ENCODE results near the gene CCDC38. TPM values are rescaled to one million over a fixed set of nuclear protein-coding genes. Genes with fewer than 3 reads are reported as not detected.

Gene CCDC38
- total and polyA plus RNA-seq, 4 experiments from 2014 or later, result 0.09 to 1.0 (median 0.23) TPM; not detected in 1

- H3K4me1 ChIP-seq (ENCODE audit: insufficient read depth, low read length), result no peaks in the 10 kb centered on the region
- no peaks in the 10 kb centered on the region for H3K27me3 Mint-ChIP-seq
- no peaks in the 10 kb centered on the region for H3K27me3 ChIP-seq (ENCODE audit: insufficient read depth, low read length)
- POLR2A ChIA-PET (ENCODE audit: partially characterized antibody), result no interaction called here
- peak overlapping the region in 1 of 7 donors; percentile 2 for H3K27ac Mint-ChIP-seq
- peaks cover 22 to 28% of the 10 kb centered on the region in 2 donors for H3K36me3 Mint-ChIP-seq
- H3K9me3 Mint-ChIP-seq, result no peaks in the 10 kb centered on the region
- H3K4me3 ChIP-seq (ENCODE audit: low read length in 2 of 2), result no peak overlapping the region
- no peak overlapping the region for H3K4me3 Mint-ChIP-seq
- CTCF ChIA-PET (ENCODE audit: partially characterized antibody), result no interaction called here
- H3K9me3 ChIP-seq (ENCODE audit: control insufficient read depth in 1 of 2, low read length in 2 of 2), result no peaks in the 10 kb centered on the region
- DNase-seq, result no peak
- H3K4me1 Mint-ChIP-seq, result no peaks in the 10 kb centered on the region
- intact Hi-C loops (cut with micrococcal nuclease), result no loop called here
- no peaks in the 10 kb centered on the region for H3K36me3 ChIP-seq (ENCODE audit: insufficient read depth, low read length)
- H3K27ac ChIP-seq (ENCODE audit: low read depth, low read length), result no peak overlapping the region
These were observed 68.0 kb downstream of the CCDC38 start for GRCh38 chr12:95874452-95874851.

DNA sequence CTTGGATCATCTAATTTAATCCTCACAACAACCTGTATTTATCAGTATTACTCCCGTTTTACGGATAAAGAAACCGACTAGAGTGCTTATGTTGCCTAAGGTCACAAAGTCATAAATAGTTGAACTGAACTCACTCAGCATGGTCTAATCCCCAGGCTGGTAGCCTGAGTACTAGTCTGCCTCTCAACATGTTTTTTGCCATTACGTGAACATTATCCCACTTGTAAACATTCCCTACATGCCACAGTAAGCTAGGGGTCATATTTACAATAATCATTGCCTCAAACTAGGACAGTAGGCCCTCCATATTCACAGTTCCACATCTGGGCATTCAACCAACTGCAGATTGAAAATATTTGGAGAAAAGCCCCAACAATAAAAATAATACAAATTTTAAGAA, 71.5 kb downstream of the CCDC38 start:
- no peaks in the 10 kb centered on the region for H3K4me1 Mint-ChIP-seq
- H3K9me3 Mint-ChIP-seq, result no peaks in the 10 kb centered on the region
- H3K27ac Mint-ChIP-seq, result no peak overlapping the region
- peaks cover 37 to 45% of the 10 kb centered on the region in 2 donors for H3K36me3 Mint-ChIP-seq
- no peaks in the 10 kb centered on the region for H3K27me3 Mint-ChIP-seq
- H3K36me3 ChIP-seq (ENCODE audit: insufficient read depth, low read length), result peaks cover 3% of the 10 kb centered on the region
- H3K4me3 Mint-ChIP-seq, result no peak overlapping the region
- ChIA-PET POLR2A (ENCODE audit: partially characterized antibody) (no interaction called here), CTCF (ENCODE audit: partially characterized antibody) (no interaction called here)
- H3K4me1 ChIP-seq (ENCODE audit: insufficient read depth, low read length), result no peaks in the 10 kb centered on the region
- DNase-seq, result no peak
- no peak overlapping the region for H3K27ac ChIP-seq (ENCODE audit: low read depth, low read length)
- H3K27me3 ChIP-seq (ENCODE audit: insufficient read depth, low read length), result no peaks in the 10 kb centered on the region
- no peak overlapping the region for H3K4me3 ChIP-seq (ENCODE audit: low read length in 2 of 2)
- no peaks in the 10 kb centered on the region for H3K9me3 ChIP-seq (ENCODE audit: control insufficient read depth in 1 of 2, low read length in 2 of 2)
- intact Hi-C loops (cut with micrococcal nuclease), result no loop called here

- Histone ChIP-seq H3K4me1 (ENCODE audit: insufficient read depth, low read length) (peaks cover 22% of the 10 kb centered on the region), H3K27me3 (ENCODE audit: insufficient read depth, low read length) (no peaks in the 10 kb centered on the region), H3K36me3 (ENCODE audit: insufficient read depth, low read length) (peaks cover 30% of the 10 kb centered on the region), H3K27ac (ENCODE audit: low read depth, low read length) (no peak overlapping the region), H3K9me3 (ENCODE audit: control insufficient read depth in 1 of 2, low read length in 2 of 2) (no peaks in the 10 kb centered on the region), H3K4me3 (ENCODE audit: low read length in 2 of 2) (no peak overlapping the region)
- Mint-ChIP-seq H3K27me3 (no peaks in the 10 kb centered on the region), H3K9me3 (no peaks in the 10 kb centered on the region), H3K27ac (peak overlapping the region in 1 of 7 donors; percentile 49), H3K36me3 (peaks cover 43 to 51% of the 10 kb centered on the region in 2 donors), H3K4me1 (peaks cover 9 to 21% (median 11%) of the 10 kb centered on the region in 4 donors), H3K4me3 (no peak overlapping the region)
- intact Hi-C loops (cut with micrococcal nuclease), result no loop called here
- no peak for DNase-seq
- CTCF ChIA-PET (ENCODE audit: partially characterized antibody), result no interaction called here
- POLR2A ChIA-PET (ENCODE audit: partially characterized antibody), result no interaction called here
These were observed 79.1 kb downstream of the CCDC38 start for GRCh38 chr12:95863337-95863736.

DNA sequence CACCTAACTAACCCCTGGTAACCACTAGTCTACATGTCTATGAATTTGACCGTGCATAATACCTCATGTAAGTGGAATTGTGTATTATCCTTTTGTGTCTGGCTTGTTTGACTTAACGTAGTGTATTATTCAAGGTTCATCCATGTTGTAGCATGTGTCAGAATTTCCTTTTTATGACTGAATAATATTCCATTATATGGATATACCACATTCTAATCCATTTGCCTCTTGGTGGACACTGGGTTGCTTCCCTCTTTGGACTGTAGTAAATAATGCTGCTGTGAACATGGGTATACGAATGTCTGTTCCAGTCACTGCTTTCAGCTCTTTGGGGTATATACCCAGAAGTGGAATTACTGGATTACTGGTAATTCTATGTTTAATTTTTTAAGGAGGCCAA, 80.4 kb downstream of the CCDC38 start:
- Mint-ChIP-seq H3K4me1 (peaks cover 9 to 25% (median 13%) of the 10 kb centered on the region in 4 donors), H3K36me3 (peaks cover 37 to 43% of the 10 kb centered on the region in 2 donors), H3K27ac (no peak overlapping the region)

DNA sequence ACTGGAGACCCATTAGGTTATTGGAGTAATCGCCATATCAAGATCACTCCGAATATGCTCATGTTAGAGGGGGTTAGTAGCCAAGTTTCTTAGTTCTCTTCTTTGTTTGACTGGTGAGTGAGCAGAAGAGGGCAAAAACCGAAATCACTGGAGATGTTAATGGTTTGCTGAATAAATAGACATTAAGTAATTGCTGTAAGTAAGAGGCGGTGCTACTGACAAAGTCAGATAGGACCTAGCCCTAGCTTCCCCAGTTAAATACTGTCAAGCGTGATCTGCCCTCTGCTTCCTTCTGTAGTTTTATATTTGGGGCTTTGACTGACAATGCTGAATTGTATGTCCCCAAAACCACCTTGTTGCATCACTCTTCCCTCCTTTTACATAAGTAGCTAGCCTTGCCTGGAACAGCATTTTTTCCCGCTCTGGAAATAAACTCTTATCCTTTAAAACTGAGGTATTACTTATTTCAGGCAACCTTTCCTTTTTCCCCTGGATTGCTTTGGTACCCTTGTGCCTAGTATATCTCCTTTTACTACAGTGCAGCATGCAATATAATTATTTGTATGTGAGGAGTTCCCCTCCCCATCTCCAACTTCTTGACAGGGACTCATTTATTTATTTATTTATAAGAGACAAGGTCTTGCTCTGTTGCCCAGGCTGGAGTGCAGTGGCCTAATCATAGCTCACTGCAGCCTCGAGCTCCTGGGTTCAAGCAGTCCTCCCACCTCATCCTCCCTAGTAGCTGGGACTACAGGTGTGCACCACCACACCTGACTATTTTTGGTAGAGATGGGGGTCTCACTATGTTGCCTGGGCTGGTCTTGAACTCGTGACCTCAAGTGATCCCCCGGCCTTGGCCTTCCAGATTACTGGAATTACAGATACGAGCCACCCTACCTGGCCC, 82.2 kb downstream of the CCDC38 start:
- Mint-ChIP-seq H3K27ac (peak overlapping the region in 3 of 7 donors; percentile 22 to 36 (median 35)), H3K27me3 (no peaks in the 10 kb centered on the region), H3K36me3 (peaks cover 29 to 37% of the 10 kb centered on the region in 2 donors), H3K4me1 (peaks cover 9 to 23% (median 13%) of the 10 kb centered on the region in 4 donors), H3K4me3 (peak overlapping the region in 2 of 8 donors; percentile 20 to 47), H3K9me3 (no peaks in the 10 kb centered on the region)
- Histone ChIP-seq H3K36me3 (ENCODE audit: insufficient read depth, low read length) (peaks cover 27% of the 10 kb centered on the region), H3K4me1 (ENCODE audit: insufficient read depth, low read length) (peaks cover 27% of the 10 kb centered on the region), H3K4me3 (ENCODE audit: low read length in 2 of 2) (peak overlapping the region; percentile 77 to 90), H3K27ac (ENCODE audit: low read depth, low read length) (peak overlapping the region; percentile 75), H3K27me3 (ENCODE audit: insufficient read depth, low read length) (no peaks in the 10 kb centered on the region), H3K9me3 (ENCODE audit: control insufficient read depth in 1 of 2, low read length in 2 of 2) (no peaks in the 10 kb centered on the region)
- intact Hi-C loops (cut with micrococcal nuclease), result loop anchor here (2.0 kb wide), 1 partner anchor 1047 kb away; the partner anchor contains the start of gene NEDD1
- ChIA-PET POLR2A (ENCODE audit: partially characterized antibody) (interaction anchor here (0.7 to 1.5 kb wide), 4 partner anchors 9 to 176 kb away, joined by 3 to 5 read pairs (median 4); partner anchors contain the start of genes AMDHD1 and CCDC38), CTCF (ENCODE audit: partially characterized antibody) (interaction anchor here (0.8 to 1.3 kb wide), 3 partner anchors 15 to 139 kb away, joined by 3 to 8 read pairs (median 4); partner anchors contain the start of gene AMDHD1)
- DNase-seq, result no peak

More for the DNA sequence above, 80.4 kb downstream of the CCDC38 start:
- Histone ChIP-seq H3K27ac (ENCODE audit: low read depth, low read length) (no peak overlapping the region), H3K4me3 (ENCODE audit: low read length in 2 of 2) (no peak overlapping the region), H3K4me1 (ENCODE audit: insufficient read depth, low read length) (peaks cover 27% of the 10 kb centered on the region), H3K36me3 (ENCODE audit: insufficient read depth, low read length) (peaks cover 30% of the 10 kb centered on the region), H3K9me3 (ENCODE audit: control insufficient read depth in 1 of 2, low read length in 2 of 2) (no peaks in the 10 kb centered on the region), H3K27me3 (ENCODE audit: insufficient read depth, low read length) (no peaks in the 10 kb centered on the region)
- Mint-ChIP-seq H3K27me3 (no peaks in the 10 kb centered on the region), H3K4me3 (peak overlapping the region in 1 of 8 donors; percentile 5), H3K9me3 (no peaks in the 10 kb centered on the region)
- intact Hi-C loops (cut with micrococcal nuclease), result no loop called here
- DNase-seq, result no peak
- ChIA-PET POLR2A (ENCODE audit: partially characterized antibody) (no interaction called here), CTCF (ENCODE audit: partially characterized antibody) (no interaction called here)

DNA sequence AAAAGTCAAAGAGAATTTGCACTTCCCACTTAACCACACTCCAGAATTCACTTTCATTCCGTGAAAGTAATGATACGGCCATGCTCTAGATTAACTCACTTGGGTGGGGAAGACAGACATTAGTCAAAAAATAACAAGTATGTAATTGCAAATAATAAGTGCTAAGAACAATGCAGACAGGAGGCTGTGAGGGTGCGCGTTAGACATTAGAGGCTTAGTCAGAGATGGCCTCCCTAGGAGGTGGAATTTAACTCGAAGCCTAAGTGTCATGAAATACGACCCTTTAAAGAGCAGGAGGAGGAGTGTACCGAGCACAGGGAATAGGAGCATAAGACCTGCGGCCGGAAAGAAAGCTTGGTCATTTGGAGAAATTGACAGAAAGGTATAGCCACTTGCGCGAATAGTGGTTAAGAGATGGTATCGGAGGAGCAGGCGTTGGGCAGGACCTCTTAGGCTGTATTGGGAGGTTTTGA, 83.0 kb downstream of the CCDC38 start:
- peaks cover 26 to 30% of the 10 kb centered on the region in 2 donors for H3K36me3 Mint-ChIP-seq
- intact Hi-C loops (cut with micrococcal nuclease), result loop anchor here (2.0 kb wide), 1 partner anchor 1047 kb away; the partner anchor contains the start of gene NEDD1
- H3K27me3 ChIP-seq (ENCODE audit: insufficient read depth, low read length), result no peaks in the 10 kb centered on the region
- no peak for DNase-seq
- H3K9me3 ChIP-seq (ENCODE audit: control insufficient read depth in 1 of 2, low read length in 2 of 2), result no peaks in the 10 kb centered on the region
- peak overlapping the region; percentile 75 for H3K27ac ChIP-seq (ENCODE audit: low read depth, low read length)
- H3K27me3 Mint-ChIP-seq, result no peaks in the 10 kb centered on the region
- H3K4me3 ChIP-seq (ENCODE audit: low read length in 2 of 2), result peak overlapping the region; percentile 77 to 90
- peaks cover 29% of the 10 kb centered on the region for H3K4me1 ChIP-seq (ENCODE audit: insufficient read depth, low read length)
- H3K36me3 ChIP-seq (ENCODE audit: insufficient read depth, low read length), result peaks cover 26% of the 10 kb centered on the region
- CTCF ChIA-PET (ENCODE audit: partially characterized antibody), result interaction anchor here (0.8 kb wide), 1 partner anchor 84 kb away, joined by 4 read pairs; the partner anchor contains the start of gene AMDHD1
- H3K27ac Mint-ChIP-seq, result no peak overlapping the region
- H3K4me3 Mint-ChIP-seq, result no peak overlapping the region
- H3K9me3 Mint-ChIP-seq, result no peaks in the 10 kb centered on the region
- H3K4me1 Mint-ChIP-seq, result peaks cover 14 to 26% (median 15%) of the 10 kb centered on the region in 4 donors
- POLR2A ChIA-PET (ENCODE audit: partially characterized antibody), result interaction anchor here (0.7 to 1.5 kb wide), 2 partner anchors 83 to 176 kb away, joined by 3 to 5 read pairs; partner anchors contain the start of gene CCDC38
